GM18520 (cell line): Measurements from ENCODE around the gene CACNB4.
"Not testable (repeated sequence)": the region's sequence is repeated elsewhere in the genome, so short reads cannot be mapped to it uniquely, and the experiment has no call there.

Experiments
- ATAC-seq: cut with Tn5 transposase; IDR thresholded peaks from one replicate; pipeline ENCODE4 v1.9.1; 2021; ENCODE audit not compliant: unreplicated experiment

Gene CACNB4

GRCh38 chr2:152024477-152024876 lies 74.4 kb downstream of the CACNB4 start:
- ATAC-seq = no peak

GRCh38 chr2:152022090-152022489 lies 76.8 kb downstream of the CACNB4 start:
- ATAC-seq = no peak

GRCh38 chr2:152021001-152021400 lies 77.8 kb downstream of the CACNB4 start:
- not testable (repeated sequence) for ATAC-seq

GRCh38 chr2:152019732-152020131 lies 79.1 kb downstream of the CACNB4 start:
- ATAC-seq = no peak

- ATAC-seq = no peak
These were observed 82.4 kb downstream of the CACNB4 start for GRCh38 chr2:152016181-152017120.

- no peak for ATAC-seq
These were observed 83.3 kb downstream of the CACNB4 start for GRCh38 chr2:152015552-152015951.

- no peak for ATAC-seq
These were observed 86.1 kb downstream of the CACNB4 start for GRCh38 chr2:152012697-152013096.

GRCh38 chr2:152011724-152012123 lies 87.1 kb downstream of the CACNB4 start:
- ATAC-seq = no peak

GRCh38 chr2:152005607-152006006 lies 93.2 kb downstream of the CACNB4 start:
- ATAC-seq = no peak

- not testable (repeated sequence) for ATAC-seq
These were observed 95.6 kb downstream of the CACNB4 start for GRCh38 chr2:152003283-152003682.

GRCh38 chr2:151999053-151999452 lies 99.8 kb downstream of the CACNB4 start:
- ATAC-seq = no peak

GRCh38 chr2:151996243-151997003 lies 102.4 kb downstream of the CACNB4 start:
- ATAC-seq = no peak

- no peak for ATAC-seq
These were observed 103.7 kb downstream of the CACNB4 start for GRCh38 chr2:151995161-151995557.

GRCh38 chr2:151994178-151994577 lies 104.7 kb downstream of the CACNB4 start:
- ATAC-seq = not testable (repeated sequence)

- no peak for ATAC-seq
These were observed 107.8 kb downstream of the CACNB4 start for GRCh38 chr2:151991010-151991409.

- ATAC-seq = no peak
These were observed 109.5 kb downstream of the CACNB4 start for GRCh38 chr2:151989378-151989777.

- no peak for ATAC-seq
These were observed 111.4 kb downstream of the CACNB4 start for GRCh38 chr2:151987484-151987883.

GRCh38 chr2:151984424-151985083 lies 114.3 kb downstream of the CACNB4 start:
- no peak for ATAC-seq

- no peak for ATAC-seq
These were observed 115.6 kb downstream of the CACNB4 start for GRCh38 chr2:151983221-151983620.

GRCh38 chr2:151981886-151982285 lies 117.0 kb downstream of the CACNB4 start:
- ATAC-seq = no peak

- no peak for ATAC-seq
These were observed 119.2 kb downstream of the CACNB4 start for GRCh38 chr2:151979694-151980093.
